ENCODE measurements around the gene ZNF414.

GRCh38 chr19:8528500-8528899 lies 14.5 kb upstream of the ZNF414 start:
- TF ChIP-seq, protein P1, sequence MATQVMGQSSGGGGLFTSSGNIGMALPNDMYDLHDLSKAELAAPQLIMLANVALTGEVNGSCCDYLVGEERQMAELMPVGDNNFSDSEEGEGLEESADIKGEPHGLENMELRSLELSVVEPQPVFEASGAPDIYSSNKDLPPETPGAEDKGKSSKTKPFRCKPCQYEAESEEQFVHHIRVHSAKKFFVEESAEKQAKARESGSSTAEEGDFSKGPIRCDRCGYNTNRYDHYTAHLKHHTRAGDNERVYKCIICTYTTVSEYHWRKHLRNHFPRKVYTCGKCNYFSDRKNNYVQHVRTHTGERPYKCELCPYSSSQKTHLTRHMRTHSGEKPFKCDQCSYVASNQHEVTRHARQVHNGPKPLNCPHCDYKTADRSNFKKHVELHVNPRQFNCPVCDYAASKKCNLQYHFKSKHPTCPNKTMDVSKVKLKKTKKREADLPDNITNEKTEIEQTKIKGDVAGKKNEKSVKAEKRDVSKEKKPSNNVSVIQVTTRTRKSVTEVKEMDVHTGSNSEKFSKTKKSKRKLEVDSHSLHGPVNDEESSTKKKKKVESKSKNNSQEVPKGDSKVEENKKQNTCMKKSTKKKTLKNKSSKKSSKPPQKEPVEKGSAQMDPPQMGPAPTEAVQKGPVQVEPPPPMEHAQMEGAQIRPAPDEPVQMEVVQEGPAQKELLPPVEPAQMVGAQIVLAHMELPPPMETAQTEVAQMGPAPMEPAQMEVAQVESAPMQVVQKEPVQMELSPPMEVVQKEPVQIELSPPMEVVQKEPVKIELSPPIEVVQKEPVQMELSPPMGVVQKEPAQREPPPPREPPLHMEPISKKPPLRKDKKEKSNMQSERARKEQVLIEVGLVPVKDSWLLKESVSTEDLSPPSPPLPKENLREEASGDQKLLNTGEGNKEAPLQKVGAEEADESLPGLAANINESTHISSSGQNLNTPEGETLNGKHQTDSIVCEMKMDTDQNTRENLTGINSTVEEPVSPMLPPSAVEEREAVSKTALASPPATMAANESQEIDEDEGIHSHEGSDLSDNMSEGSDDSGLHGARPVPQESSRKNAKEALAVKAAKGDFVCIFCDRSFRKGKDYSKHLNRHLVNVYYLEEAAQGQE (IDR thresholded peaks at IDR 0.05; ENCODE audit: borderline replicate concordance) = no peak
- TF ChIP-seq TAF1 (IDR thresholded peaks at IDR 0.05; ENCODE audit: low read depth) (no peak), CTCF (IDR thresholded peaks at IDR 0.05; ENCODE audit: poor library complexity, severe bottlenecking) (no peak), EP300 (conservative IDR thresholded peaks at IDR 0.05; ENCODE audit: poor library complexity, severe bottlenecking) (no peak), SMC3 (conservative IDR thresholded peaks at IDR 0.05; ENCODE audit: poor library complexity) (no peak), POLR2AphosphoS5 (IDR thresholded peaks at IDR 0.05) (no peak)
